SKM-1 (cell line): ENCODE results near the gene CSNK1E.
A peak's percentile ranks its signal among the peaks of the same experiment; 100 is the strongest.
"Not testable (repeated sequence)": the region's sequence is repeated elsewhere in the genome, so short reads cannot be mapped to it uniquely, and the experiment has no call there.

ENCODE experiments used
- DNase-seq: peaks from one replicate; lab custom pipeline; 2025; ENCODE audit not compliant: unreplicated experiment; lab: John Stamatoyannopoulos, UW

The CSNK1E gene

DNA sequence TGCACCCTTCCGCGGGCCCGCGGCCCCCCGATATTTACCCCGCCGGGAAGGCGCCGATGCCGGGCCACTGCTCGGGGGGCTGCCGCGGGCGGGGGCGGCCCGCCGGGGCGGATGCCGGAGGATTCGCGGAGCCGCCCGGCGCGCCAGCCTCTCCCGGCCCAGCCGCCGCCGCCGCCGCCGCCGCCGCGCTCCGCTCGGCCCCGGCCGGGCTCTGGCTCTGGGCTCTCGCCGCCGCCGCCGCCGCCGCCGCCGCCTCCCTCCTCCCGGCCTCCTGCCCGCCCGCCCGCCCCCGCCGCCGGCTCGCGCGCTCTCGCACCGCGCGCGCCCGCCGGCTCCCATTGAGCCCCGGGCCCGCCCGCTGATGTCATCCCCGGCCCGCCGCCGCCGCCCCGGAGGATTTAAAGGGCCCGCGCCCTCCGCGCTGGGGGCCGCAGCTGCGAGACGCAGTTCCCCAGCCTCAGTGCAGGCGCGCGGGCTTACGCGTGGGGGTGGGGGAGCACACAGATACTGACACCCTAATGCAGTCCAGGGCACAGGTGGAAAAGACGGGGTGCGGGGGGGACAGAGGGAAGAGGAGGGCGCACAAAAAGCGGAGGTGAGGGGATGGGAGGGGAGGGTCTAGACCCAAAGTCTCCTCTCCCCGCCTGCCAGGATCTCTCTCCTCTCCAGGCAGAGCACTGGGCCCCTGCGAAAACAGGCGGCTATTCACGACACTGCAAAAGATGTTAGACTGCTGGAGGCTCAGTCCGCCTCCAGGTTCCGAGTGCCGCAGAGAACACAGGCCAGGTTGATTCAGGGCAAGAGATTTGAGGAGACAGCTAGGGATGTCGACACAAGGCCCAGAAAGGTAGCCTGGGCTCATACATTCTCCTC, at the start of gene CSNK1E:
Gene CSNK1E, minus strand, starts transcription at position 312 of the 873 bp plus-strand sequence. CDS start 3,276 bp downstream, outside the sequence.
- no peak for DNase-seq

DNA sequence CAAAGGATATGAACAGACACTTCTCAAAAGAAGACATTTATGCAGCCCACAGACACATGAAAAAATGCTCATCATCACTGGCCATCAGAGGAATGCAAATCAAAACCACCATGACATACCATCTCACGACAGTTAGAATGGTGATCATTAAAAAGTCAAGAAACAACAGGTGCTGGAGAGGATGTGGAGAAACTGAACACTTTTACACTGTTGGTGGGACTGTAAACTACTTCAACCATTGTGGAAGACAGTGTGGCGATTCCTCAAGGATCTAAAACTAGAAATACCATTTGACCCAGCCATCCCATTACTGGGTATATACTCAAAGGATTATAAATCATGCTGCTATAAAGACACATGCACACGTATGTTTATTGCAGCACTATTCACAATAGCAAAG, 48.6 kb upstream of the CSNK1E start:
- DNase-seq = not testable (repeated sequence)

DNA sequence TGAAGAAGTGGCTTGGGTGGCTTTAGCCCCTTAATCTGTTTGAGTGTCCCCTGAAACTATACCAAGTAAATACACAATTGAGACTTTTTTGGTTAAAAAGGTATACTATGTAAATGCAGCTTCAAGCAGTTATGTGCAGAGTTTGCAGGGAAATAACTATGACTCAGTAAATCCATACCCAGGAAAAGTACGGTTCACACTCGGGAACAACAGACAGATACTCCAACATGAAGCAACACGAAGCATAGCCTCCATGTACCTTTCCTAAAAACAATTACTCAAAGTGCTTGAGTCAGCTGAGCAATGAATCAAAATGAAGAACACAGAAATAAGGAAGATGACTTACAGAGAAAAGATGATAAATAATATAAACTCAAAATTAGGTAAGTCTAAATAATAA, 47.9 kb upstream of the CSNK1E start:
- DNase-seq = not testable (repeated sequence)

DNA sequence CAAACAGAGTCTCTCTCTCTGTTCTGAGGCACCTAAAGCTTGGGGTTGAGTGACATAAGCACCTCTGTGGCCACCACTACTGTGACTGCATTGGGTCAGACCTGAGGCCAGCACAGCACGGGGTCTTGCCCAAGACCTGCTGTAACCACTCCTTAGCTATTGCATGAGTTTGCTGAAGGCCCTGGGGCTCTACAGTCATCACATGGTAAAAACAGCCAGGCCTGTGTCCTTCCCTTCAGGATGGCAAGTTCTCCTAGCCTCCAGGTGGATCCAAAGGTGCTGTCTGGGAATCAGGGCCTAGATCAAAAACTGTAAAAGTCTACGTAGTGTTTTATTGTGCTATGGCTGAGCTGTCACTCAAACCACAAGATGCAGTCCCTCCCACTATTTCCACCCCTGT, 43.3 kb upstream of the CSNK1E start:
- DNase-seq = not testable (repeated sequence)

DNA sequence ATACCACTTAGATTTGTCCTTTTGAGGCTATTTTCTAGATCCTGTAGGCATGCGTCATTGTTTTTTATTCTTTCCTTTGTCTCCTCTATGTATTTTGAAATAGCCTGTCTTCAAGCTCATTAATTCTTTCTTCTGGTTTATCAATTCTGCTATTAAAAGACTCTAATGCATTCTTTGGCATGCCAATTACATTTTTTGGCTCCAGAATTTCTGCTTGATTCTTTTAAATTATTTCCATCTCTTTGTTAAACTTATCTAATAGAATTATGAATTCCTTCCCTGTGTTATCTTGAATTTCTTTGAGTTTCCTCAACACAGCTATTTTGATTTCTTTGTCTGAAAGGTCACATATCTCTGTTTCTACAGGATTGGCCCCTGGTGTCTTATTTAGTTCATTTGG, 42.6 kb upstream of the CSNK1E start:
- not testable (repeated sequence) for DNase-seq

GRCh38 chr22:38357971-38358370, 40.7 kb upstream of the CSNK1E start:
- not testable (repeated sequence) for DNase-seq

- no peak for DNase-seq
These were observed 38.0 kb upstream of the CSNK1E start for GRCh38 chr22:38355275-38355674.

DNA sequence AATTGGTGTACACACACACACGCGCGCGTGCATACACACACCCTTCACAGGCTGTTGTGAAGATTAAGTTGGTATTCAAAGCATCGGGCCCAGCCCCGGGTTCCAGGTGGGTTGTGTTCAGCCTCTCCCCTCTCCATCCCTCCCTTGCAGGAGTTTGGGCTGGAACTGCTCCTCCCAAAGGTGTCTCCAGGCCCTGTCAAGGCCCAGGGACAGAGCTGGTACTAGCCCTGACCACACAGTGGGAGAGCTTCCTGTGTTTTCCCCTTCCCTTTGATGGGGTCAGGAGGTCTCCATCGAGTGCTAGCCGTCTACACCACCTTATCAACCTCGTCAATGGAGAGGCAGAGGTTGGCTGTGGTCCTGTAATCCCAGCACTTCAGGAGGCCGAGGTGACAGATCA, 36.5 kb upstream of the CSNK1E start:
- DNase-seq = no peak

GRCh38 chr22:38353142-38353629, 36.0 kb upstream of the CSNK1E start:
- DNase-seq = peak; percentile 7

- no peak for DNase-seq
These were observed 35.2 kb upstream of the CSNK1E start for GRCh38 chr22:38352436-38352835.

GRCh38 chr22:38350444-38351359, 33.5 kb upstream of the CSNK1E start:
- no peak for DNase-seq

- no peak for DNase-seq
These were observed 31.7 kb upstream of the CSNK1E start for GRCh38 chr22:38348751-38349496.

GRCh38 chr22:38347944-38348750, 30.9 kb upstream of the CSNK1E start:
- no peak for DNase-seq

DNA sequence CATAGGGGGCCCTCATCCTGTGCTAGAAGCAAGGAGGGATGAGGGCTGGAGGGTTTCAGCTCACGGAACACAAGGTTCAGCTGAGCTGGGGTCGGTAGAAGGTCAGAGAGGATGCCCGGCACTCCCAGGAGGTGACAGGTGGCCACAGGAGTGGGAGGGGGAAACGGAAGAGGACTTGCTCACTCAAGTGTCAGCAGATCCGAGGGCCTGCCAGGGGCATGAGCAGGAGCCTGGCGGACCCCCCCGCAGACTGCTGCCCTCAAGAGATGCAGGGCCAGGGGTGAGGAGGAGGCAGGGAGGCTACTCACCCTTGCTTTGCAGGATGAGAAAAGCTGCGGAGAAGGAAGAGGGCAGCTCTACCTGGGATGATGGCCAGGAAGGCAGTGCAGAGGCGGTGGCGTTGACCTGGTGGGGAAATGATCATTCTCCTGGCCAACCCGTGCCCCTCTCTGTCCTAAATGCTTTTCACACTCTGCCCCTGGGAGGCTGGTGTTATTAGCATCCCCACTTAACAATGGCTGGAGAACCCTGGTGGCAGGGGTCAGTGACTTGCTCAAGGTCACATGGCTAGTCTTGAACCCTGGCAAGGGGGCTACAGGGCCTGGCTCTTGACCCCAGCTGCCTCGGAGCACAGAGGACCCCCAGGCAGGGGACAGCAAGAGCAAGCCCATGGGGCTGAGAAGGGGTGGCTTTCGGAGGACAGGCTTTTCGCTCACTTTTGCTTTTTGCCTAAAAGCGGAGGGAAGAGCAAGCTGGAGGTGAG, 30.1 kb upstream of the CSNK1E start:
- no peak for DNase-seq

DNA sequence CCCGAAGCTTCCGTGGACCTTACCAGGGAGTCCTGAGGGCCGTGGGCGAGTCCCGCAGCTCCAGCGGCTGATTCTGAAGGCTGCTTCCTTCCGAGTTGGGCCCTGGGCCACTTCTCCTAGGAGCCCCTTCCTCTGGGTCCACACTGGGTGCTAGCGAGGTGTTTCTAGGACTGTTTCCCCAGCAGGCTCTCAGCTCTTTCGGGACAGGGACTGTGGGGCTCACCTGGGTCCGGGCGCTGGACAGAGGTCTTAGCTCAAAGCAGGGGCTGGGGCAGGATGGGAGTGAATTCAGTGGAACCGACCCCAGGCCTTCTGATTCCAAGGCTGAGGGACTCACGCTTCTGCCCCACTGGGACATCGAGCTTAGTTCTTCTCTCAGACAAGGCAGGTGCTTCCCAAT, 29.3 kb upstream of the CSNK1E start:
- no peak for DNase-seq

GRCh38 chr22:38345782-38346181, 28.5 kb upstream of the CSNK1E start:
- DNase-seq = no peak

DNA sequence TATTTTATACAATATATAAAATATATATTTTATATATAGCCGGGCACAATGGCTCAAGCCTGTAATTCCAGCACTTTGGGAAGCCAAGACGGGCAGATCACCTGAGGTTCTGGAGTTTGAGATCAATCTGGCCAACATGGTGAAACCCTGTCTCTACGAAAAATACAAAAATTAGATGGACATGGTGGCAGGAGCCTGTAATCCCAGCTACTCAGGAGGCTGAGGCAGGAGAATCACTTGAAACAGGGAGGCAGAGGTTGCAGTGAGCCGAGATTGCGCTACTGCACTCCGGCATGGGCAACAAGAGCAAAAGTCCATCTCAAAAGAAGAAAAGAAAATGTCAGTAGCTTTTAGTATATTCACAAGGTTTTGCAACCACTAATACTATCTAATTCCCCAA, 22.7 kb upstream of the CSNK1E start:
- DNase-seq = not testable (repeated sequence)

DNA sequence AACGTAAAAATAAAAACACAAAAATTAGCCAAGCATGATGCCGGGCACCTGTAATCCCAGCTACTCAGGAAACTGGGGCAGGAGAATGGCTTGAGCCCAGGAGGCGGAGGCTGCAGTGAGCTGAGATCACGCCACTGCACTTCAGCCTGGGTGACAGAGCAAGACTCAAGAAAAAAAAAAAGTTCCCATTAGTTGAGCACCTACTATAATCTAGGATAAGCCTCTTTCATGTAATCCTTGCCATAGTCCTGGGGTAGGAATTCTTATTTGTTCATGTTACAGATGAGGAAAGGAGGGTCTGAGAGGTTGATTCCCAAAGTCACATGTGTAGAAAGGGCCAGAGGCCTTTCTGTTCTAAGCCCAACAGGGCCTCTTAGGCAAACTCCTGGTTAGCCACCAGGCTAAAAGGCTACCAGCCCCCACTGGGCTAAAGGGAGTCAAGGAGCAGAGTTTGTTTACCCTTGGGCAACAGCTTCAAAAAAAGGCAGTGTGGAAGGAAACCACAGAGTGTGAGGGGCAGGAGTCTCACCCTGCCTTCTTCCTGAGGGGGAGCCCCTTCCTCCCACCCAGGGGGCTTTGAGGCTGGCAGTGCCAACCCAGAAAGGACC, 21.6 kb upstream of the CSNK1E start:
- DNase-seq = no peak

DNA sequence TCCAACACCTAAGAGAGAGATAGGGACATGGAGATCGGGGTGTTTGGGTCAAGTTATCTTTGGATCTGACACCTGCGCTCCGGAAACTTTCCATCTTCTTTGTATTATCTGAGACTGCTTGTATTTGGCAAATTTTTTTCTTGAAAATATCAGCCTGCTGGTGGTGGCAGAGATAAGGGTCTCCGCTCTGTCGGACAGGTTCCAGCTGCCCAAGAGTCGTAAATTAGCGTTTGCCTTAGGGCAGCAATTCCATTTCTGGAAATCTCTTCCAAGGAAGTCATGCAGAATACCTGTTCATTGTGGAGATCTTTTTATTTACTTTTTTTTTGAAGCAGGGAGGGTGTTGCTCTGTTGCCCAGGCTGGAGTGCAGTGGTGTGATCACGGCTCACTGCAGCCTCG, 19.5 kb upstream of the CSNK1E start:
- no peak for DNase-seq
